Muscle layer of colon (tissue), 2 donors: ENCODE measurements around the gene HAUS5.
"Not testable (repeated sequence)": the region's sequence is repeated elsewhere in the genome, so short reads cannot be mapped to it uniquely, and the experiment has no call there.

Experiments used
- H3K27ac ChIP-seq: one replicate; pipeline ENCODE4 v1.7.0; 2013; ENCODE audit warnings: low read depth, mild to moderate bottlenecking, low read length, moderate library complexity
- H3K27me3 ChIP-seq, 2 donors: one replicate each; pipeline ENCODE4 v1.7.0; 2013; ENCODE audit warnings: low read length in 2 of 2, mild to moderate bottlenecking in 2 of 2; ENCODE audit not compliant: insufficient read depth in 2 of 2, control insufficient read depth in 1 of 2
- H3K36me3 ChIP-seq: one replicate; pipeline ENCODE4 v1.7.0; 2013; ENCODE audit warnings: mild to moderate bottlenecking, low read length; ENCODE audit not compliant: insufficient read depth
- H3K4me1 ChIP-seq: one replicate; pipeline ENCODE4 v1.7.0; 2013; ENCODE audit warnings: mild to moderate bottlenecking, low read length; ENCODE audit not compliant: insufficient read depth
- H3K4me3 ChIP-seq, 2 donors: one replicate each; pipeline ENCODE4 v1.7.0; 2013; ENCODE audit warnings: low read length in 2 of 2, low read depth in 1 of 2, mild to moderate bottlenecking in 1 of 2, moderate library complexity in 1 of 2
- H3K9ac ChIP-seq: one replicate; pipeline ENCODE4 v1.7.0; 2013; ENCODE audit warnings: low read length
- H3K9me3 ChIP-seq: one replicate; pipeline ENCODE4 v1.7.0; 2013; ENCODE audit warnings: mild to moderate bottlenecking, low read length
- donor health status: abdominal sarcoma.
- donor health status: Adenocarcinoma of cecum.

Gene HAUS5

DNA sequence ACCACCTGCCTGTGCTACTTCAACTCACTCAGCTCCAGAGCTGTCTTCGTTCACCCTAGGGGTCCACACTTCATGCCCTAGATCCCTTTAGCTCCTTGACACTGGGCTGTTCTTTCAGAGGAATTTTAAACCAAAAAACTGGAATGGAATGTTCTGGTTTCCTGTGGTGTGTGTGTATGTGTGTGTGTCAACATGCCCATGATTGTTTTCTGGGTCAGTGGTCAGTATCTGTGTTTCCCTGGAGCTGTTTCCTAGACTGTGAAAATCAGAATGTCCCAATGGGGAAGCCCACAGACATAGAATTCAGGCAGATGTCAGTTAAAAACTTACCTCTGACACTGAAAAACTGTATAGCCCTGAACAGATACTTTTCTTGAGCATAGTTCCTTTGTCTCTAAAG, 25.2 kb upstream of the HAUS5 start:
- H3K9ac ChIP-seq, result no peak overlapping the region

DNA sequence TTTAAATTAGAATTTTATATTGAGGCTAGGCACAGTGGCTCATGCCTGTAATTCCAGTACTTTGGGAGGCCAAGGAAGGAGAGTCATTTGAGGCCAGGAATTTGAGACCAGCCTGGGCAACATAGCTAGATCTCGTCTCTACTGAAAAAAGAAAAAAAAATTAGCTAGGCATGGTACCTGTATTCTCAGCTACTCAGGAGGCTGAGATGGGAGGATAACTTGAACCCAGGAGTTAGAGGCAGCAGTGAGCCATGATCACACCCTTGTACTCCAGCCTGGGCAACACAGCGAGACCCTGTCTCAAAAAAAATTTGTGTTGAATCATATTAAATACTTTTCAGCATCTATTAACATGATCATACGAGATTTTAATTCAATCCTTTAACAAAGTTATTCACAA, 21.7 kb upstream of the HAUS5 start:
- Histone ChIP-seq H3K4me1 (no peaks in the 10 kb centered on the region), H3K9ac (no peak overlapping the region), H3K4me3 (no peak overlapping the region), H3K27me3 (peaks cover 0 to 3% of the 10 kb centered on the region in 2 donors), H3K27ac (no peak overlapping the region), H3K36me3 (no peaks in the 10 kb centered on the region), H3K9me3 (no peaks in the 10 kb centered on the region)

More for the DNA sequence above, 25.2 kb upstream of the HAUS5 start:
- Histone ChIP-seq H3K4me1 (no peaks in the 10 kb centered on the region), H3K27ac (no peak overlapping the region), H3K4me3 (no peak overlapping the region), H3K9me3 (no peaks in the 10 kb centered on the region), H3K36me3 (no peaks in the 10 kb centered on the region), H3K27me3 (peaks cover 0 to 4% of the 10 kb centered on the region in 2 donors)

DNA sequence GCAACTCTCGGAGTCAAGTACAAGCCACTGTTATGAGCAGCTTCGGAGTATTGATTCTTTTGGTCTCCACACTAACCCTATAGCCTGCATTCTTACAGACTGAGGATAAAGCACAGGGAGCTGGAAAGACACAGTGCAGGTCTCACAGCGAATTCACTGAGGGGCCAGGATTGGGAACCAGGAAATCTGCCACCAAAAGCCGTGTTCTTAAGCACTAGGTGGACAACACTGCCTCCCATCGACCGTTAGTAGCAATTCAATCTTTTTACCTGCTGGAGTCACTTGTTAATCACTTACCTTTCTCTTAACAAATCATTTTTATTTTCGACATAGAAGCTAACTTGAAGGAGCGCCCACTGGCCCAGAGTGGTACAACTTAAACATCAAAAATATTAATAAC, 20.3 kb upstream of the HAUS5 start:
- H3K27ac ChIP-seq, result no peak overlapping the region
- H3K4me3 ChIP-seq, result no peak overlapping the region
- no peaks in the 10 kb centered on the region for H3K9me3 ChIP-seq
- H3K4me1 ChIP-seq, result no peaks in the 10 kb centered on the region
- no peaks in the 10 kb centered on the region for H3K27me3 ChIP-seq
- no peaks in the 10 kb centered on the region for H3K36me3 ChIP-seq
- no peak overlapping the region for H3K9ac ChIP-seq

DNA sequence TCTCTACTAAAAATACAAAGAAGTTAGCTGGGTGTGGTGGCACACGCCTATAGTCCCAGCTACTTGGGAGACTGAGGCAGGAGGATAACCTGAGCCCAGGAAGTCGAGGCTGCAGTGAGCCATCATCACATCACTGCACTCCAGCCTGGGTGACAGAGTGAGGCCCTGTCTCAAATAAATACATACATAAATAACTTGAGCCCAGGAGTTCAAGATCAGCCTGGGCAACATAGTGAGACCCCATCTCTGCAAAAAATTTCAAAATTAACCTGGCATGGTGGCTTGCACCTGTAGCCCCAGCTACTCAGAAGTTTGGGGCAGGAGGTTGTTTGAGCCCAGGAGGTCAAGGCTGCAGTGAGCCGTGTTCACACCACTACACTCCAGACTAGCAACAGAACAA, 17.5 kb upstream of the HAUS5 start:
- H3K36me3 ChIP-seq, H3K27ac ChIP-seq, H3K27me3 ChIP-seq, H3K4me3 ChIP-seq, H3K9me3 ChIP-seq, H3K4me1 ChIP-seq, H3K9ac ChIP-seq: not testable (repeated sequence)

DNA sequence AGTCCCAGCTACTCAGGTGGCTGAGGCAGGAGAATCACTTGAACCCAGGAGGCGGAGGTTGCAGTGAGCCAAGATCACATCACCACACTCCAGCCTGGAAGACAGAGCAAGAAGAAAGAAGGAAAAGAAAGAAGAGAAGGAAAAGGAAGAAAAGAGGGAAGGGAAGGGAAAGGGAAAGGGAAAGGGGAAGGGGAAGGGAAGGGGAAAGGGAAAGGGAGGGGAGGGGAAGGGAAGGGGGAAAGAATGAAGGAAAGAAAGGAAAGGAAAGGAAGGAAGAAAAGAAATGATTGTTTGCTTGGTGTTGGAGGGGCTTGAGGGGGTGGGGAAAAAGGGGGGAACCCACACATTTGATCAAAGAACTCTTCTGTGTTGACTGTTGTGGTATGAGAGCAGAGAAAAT, 16.6 kb upstream of the HAUS5 start:
- no peak overlapping the region for H3K27ac ChIP-seq
- H3K4me3 ChIP-seq, result no peak overlapping the region
- H3K27me3 ChIP-seq, result no peaks in the 10 kb centered on the region
- no peaks in the 10 kb centered on the region for H3K4me1 ChIP-seq
- H3K36me3 ChIP-seq, result no peaks in the 10 kb centered on the region
- H3K9me3 ChIP-seq, result no peaks in the 10 kb centered on the region
- no peak overlapping the region for H3K9ac ChIP-seq

DNA sequence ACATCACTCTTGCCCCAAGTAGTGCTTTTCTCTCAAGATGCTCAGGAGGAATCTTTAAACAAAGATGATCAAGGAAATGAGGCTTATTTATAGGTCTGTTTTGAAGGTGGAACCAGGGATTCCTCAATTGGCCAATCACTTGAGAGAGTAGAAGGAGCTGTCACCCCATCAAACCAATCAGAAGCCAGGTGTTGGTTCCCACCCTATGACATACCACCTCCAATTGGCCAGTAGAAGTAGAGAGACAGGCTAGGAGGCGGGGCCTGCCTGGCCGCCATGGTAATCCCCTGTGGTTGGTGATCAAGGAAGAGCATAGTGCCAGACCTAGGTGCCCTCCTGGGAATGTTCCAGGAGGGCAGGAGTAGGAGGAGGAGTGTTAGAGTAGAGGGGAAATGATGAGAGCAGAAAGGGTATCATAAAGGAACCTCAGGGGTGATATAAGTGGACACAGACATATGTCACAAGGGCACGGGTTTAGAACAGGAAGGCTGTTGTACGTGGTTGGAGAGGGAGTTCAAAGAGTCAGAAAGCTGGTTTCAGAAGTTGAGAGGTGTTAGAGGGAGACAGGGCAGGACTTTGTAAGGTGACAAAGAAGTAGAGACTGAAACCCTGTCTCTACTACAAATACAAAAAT, 16.1 kb upstream of the HAUS5 start:
- Histone ChIP-seq H3K4me1 (no peaks in the 10 kb centered on the region), H3K9me3 (no peaks in the 10 kb centered on the region), H3K27me3 (no peaks in the 10 kb centered on the region), H3K9ac (no peak overlapping the region), H3K27ac (no peak overlapping the region), H3K36me3 (no peaks in the 10 kb centered on the region), H3K4me3 (no peak overlapping the region)

DNA sequence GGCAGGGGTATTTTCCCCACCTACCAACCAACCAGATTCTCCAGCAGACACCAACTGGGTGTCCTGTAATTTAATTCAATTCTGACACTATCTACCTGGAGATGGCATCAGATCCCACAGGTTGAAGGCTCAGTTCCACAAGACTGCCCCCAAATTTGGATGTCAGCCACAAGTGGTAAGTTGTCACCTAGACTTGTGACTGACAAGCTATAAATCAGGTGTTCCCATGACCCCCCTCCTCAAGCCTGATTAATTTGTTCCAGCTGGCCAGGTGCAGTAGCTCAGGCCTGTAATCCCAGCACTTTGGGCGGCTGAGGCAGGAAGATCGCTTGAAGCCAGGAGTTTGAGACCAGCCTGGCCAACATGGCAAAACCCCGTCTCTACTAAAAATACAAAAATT, 10.6 kb upstream of the HAUS5 start:
- Histone ChIP-seq H3K9ac (no peak overlapping the region), H3K4me3 (no peak overlapping the region), H3K36me3 (no peaks in the 10 kb centered on the region), H3K9me3 (no peaks in the 10 kb centered on the region), H3K27me3 (no peaks in the 10 kb centered on the region), H3K4me1 (no peaks in the 10 kb centered on the region), H3K27ac (no peak overlapping the region)

DNA sequence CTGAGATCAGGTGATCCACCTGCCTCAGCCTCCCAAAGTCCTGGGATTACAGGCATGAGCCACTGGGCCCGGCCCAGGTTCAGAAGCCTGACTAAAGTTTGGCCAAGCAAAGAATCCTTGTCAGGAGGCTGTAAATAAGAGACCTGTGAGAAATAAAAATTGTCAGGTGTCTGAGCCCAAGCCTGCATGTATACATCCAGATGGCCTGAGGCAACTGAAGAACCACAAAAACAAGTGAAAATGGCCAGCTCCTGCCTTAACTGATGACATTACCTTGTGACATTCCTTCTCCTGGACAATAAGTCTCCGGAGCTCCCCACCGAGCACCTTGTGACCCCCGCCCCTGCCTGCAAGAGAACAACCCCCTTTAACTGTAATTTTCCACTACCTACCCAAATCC, 8.1 kb upstream of the HAUS5 start:
- not testable (repeated sequence) for H3K9me3 ChIP-seq, H3K4me1 ChIP-seq, H3K36me3 ChIP-seq, H3K27me3 ChIP-seq, H3K9ac ChIP-seq, H3K4me3 ChIP-seq, H3K27ac ChIP-seq

DNA sequence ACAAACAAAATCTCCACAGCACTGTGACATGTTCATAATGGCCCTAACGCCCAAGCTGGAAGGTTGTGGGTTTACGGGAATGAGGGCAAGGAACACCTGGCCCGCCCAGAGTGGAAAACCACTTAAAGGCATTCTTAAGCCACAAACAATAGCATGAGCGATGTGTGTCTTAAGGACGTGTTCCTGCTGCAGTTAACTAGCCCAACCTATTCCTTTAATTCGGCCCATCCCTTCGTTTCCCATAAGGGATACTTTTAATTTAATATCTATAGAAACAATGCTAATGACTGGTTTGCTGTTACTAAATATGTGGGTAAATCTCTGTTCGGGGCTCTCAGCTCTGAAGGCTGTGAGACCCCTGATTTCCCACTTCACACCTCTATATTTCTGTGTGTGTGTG, 5.4 kb upstream of the HAUS5 start:
- not testable (repeated sequence) for H3K27me3 ChIP-seq, H3K9ac ChIP-seq, H3K27ac ChIP-seq, H3K4me3 ChIP-seq, H3K4me1 ChIP-seq, H3K36me3 ChIP-seq, H3K9me3 ChIP-seq

DNA sequence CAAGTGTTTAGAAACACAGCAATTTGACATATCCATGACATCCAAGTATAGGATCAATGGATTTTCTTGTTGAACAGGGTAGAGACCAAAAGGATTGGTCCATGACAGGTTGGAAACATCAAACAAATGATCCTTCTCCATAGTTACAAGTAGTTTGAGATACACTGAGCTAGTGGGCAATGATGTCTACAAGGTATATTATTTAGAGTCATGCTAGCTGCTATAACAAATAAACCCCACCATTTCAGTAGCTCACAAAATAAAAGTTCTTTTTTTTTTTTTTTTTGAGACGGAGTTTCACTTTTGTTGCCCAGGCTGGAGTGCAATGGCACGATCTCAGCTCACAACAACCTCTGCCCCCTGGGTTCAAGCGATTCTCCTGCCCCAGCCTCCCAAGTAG, 4.9 kb upstream of the HAUS5 start:
- no peak overlapping the region for H3K9ac ChIP-seq
- no peak overlapping the region for H3K27ac ChIP-seq
- H3K4me1 ChIP-seq, result peaks cover 5% of the 10 kb centered on the region
- H3K27me3 ChIP-seq, result no peaks in the 10 kb centered on the region
- no peaks in the 10 kb centered on the region for H3K36me3 ChIP-seq
- H3K4me3 ChIP-seq, result no peak overlapping the region
- H3K9me3 ChIP-seq, result no peaks in the 10 kb centered on the region

DNA sequence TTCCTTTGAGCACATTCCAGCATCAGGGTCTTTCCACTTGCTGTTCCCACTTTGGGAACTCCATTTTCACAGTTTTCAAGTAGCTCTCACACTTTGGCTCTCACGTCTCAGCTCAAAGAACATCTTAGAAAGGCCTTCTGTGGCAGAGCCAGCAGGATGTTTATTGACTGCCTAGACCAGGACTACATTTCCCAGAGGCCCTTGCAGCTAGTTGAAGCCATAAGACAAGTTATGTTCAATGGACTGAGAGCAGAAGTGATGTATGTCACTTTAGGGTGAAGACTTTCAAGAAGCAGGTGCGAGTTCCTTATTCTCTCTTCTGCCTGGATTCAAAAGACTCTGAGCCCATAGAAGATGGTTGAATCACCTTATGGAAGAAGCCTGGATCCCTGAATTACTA, 4.3 kb upstream of the HAUS5 start:
- Histone ChIP-seq H3K27ac (no peak overlapping the region), H3K4me3 (no peak overlapping the region), H3K9ac (no peak overlapping the region), H3K4me1 (peaks cover 10% of the 10 kb centered on the region), H3K27me3 (no peaks in the 10 kb centered on the region), H3K9me3 (no peaks in the 10 kb centered on the region), H3K36me3 (no peaks in the 10 kb centered on the region)

DNA sequence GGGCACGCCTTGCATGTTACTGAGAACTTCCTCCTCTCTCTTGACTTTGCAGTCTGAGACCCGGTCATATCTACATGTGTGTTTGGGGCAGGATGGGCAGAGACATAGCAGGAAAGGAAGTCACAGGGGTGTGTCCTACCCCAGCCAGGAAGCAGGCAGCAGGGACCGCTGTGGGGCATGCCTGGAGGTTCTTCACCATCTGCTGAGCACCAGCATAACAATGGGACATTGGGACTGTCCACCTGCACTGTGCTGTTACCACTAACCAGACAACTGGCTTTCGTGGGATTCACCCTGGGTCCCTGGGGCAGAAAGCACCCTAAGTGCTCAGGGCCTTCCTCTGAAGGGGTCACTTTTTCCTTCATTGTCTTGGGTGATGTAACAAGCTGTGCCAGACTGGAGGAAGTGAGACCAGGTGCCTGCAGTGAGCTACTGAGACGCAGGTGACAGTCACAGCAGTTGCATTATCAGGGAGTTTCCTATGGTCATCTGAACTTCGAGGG, 2.6 kb upstream of the HAUS5 start:
- Histone ChIP-seq H3K27me3 (no peaks in the 10 kb centered on the region), H3K27ac (no peak overlapping the region)

More for the DNA sequence above, 2.6 kb upstream of the HAUS5 start:
- Histone ChIP-seq H3K9ac (no peak overlapping the region), H3K9me3 (no peaks in the 10 kb centered on the region), H3K4me3 (no peak overlapping the region), H3K36me3 (no peaks in the 10 kb centered on the region), H3K4me1 (peaks cover 11% of the 10 kb centered on the region)
